RWPE2 (cell line): ENCODE data around the gene BGN.

Experiments used
- ATAC-seq: fragments of 200-7000 bp; cut with Tn5 transposase; 3 replicates; pipeline ENCODE4 v1.9.1; 2021; ENCODE audit warnings: low read depth
- DNase-seq: peaks from one replicate; pipeline ENCODE4 v3.0.0-alpha.2; 2020; ENCODE audit warnings: low spot score
- H3K27ac ChIP-seq: fragments of 450-650 bp; 2 replicates; pipeline ENCODE4 v1.5.1; 2017; ENCODE audit warnings: mild to moderate bottlenecking; ENCODE audit not compliant: poor library complexity, severe bottlenecking
- H3K27me3 ChIP-seq: fragments of 250-450 bp; sonication (Bioruptor Pico); 2 replicates; pipeline ENCODE4 v1.5.1; 2021; ENCODE audit warnings: mild to moderate bottlenecking, moderate library complexity; ENCODE audit not compliant: insufficient read depth, poor library complexity, severe bottlenecking
- H3K36me3 ChIP-seq: fragments of 250-450 bp; sonication (Bioruptor Pico); 2 replicates; pipeline ENCODE4 v1.5.1; 2020; ENCODE audit warnings: low read depth, mild to moderate bottlenecking, moderate library complexity
- H3K4me1 ChIP-seq: fragments of 250-450 bp; sonication (Bioruptor Pico); 2 replicates; pipeline ENCODE4 v1.5.1; 2021; ENCODE audit warnings: mild to moderate bottlenecking, moderate library complexity; ENCODE audit not compliant: insufficient read depth, poor library complexity, severe bottlenecking
- H3K4me3 ChIP-seq: fragments of 250-450 bp; sonication (Bioruptor Pico); 2 replicates; pipeline ENCODE4 v1.5.1; 2021; ENCODE audit warnings: mild to moderate bottlenecking, moderate library complexity; ENCODE audit not compliant: severe bottlenecking
- H3K9me3 ChIP-seq: fragments of 250-450 bp; sonication (Bioruptor Pico); 2 replicates; pipeline ENCODE4 v1.5.1; 2021; ENCODE audit warnings: mild to moderate bottlenecking, moderate library complexity; ENCODE audit not compliant: severe bottlenecking
- CTCF ChIP-seq: fragments of 450-650 bp; IDR thresholded peaks from one replicate; pipeline ENCODE4 v1.5.1; 2017; ENCODE audit warnings: mild to moderate bottlenecking, moderate library complexity; ENCODE audit not compliant: poor library complexity, severe bottlenecking

The BGN gene

GRCh38 chrX:153539171-153539978 is 44.6 kb downstream of the BGN start:
- no peaks in the 10 kb centered on the region for H3K4me1 ChIP-seq
- DNase-seq (no peak), ATAC-seq (peak; percentile 83)
- H3K9me3 ChIP-seq: no peaks in the 10 kb centered on the region
- peak; percentile 69 for TF ChIP-seq CTCF
- H3K4me3 ChIP-seq: no peak overlapping the region
- no peaks in the 10 kb centered on the region for H3K36me3 ChIP-seq
- H3K27ac ChIP-seq: no peak overlapping the region
- H3K27me3 ChIP-seq: no peaks in the 10 kb centered on the region

- no peak overlapping the region for H3K4me3 ChIP-seq
- no peaks in the 10 kb centered on the region for H3K36me3 ChIP-seq
- H3K9me3 ChIP-seq: no peaks in the 10 kb centered on the region
- no peak overlapping the region for H3K27ac ChIP-seq
- no peaks in the 10 kb centered on the region for H3K27me3 ChIP-seq
- ATAC-seq: no peak
- TF ChIP-seq CTCF: no peak
- no peak for DNase-seq
- no peaks in the 10 kb centered on the region for H3K4me1 ChIP-seq
These were observed 45.2 kb downstream of the BGN start for GRCh38 chrX:153539979-153540358.

- no peaks in the 10 kb centered on the region for H3K36me3 ChIP-seq
- H3K4me1 ChIP-seq: no peaks in the 10 kb centered on the region
- TF ChIP-seq CTCF: no peak
- H3K9me3 ChIP-seq: no peaks in the 10 kb centered on the region
- DNase-seq: no peak
- no peak overlapping the region for H3K4me3 ChIP-seq
- H3K27me3 ChIP-seq: no peaks in the 10 kb centered on the region
- ATAC-seq: no peak
- no peak overlapping the region for H3K27ac ChIP-seq
These were observed 49.9 kb downstream of the BGN start for GRCh38 chrX:153544727-153545126.

GRCh38 chrX:153546386-153546785 is 51.6 kb downstream of the BGN start:
- Histone ChIP-seq H3K27ac (no peak overlapping the region), H3K4me1 (no peaks in the 10 kb centered on the region), H3K27me3 (no peaks in the 10 kb centered on the region), H3K4me3 (no peak overlapping the region), H3K36me3 (no peaks in the 10 kb centered on the region), H3K9me3 (no peaks in the 10 kb centered on the region)
- no peak for TF ChIP-seq CTCF
- DNase-seq (no peak), ATAC-seq (no peak)

DNA sequence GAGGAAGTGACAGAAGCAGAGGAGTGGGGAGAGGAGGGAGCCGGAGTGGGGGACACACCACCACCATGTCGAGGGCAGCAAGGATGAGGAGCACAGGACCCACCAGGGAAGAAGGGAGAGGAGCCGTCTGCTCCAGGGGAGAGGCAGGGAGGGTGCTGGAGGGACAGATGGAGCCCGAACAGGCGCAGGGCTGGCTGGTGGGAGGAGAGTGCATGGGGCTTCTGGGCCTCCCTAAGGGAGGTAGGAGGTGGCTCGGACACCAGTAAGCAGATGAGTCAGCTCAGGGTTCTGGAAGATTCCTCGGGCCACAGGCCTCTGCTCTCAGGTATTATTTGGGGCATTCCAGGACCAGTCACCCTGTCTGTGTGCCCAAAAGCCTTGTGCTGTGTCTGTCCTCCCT is 52.4 kb downstream of the BGN start:
- H3K27me3 ChIP-seq: no peaks in the 10 kb centered on the region
- H3K4me3 ChIP-seq: no peak overlapping the region
- H3K4me1 ChIP-seq: no peaks in the 10 kb centered on the region
- no peaks in the 10 kb centered on the region for H3K9me3 ChIP-seq
- ATAC-seq: no peak
- no peak overlapping the region for H3K27ac ChIP-seq
- H3K36me3 ChIP-seq: no peaks in the 10 kb centered on the region
- TF ChIP-seq CTCF: no peak
- DNase-seq: no peak
